Suppressor macrophage treated with lipopolysaccharide for 4 hours (primary cell): ENCODE results near the gene NRF1.

Source experiments
- DNase-seq: peaks from one replicate; pipeline ENCODE4 v3.0.0-alpha.2; 2020

NRF1 gene

GRCh38 chr7:129686063-129686462, 74.5 kb downstream of the NRF1 start:
- no peak for DNase-seq

GRCh38 chr7:129688503-129689222, 77.1 kb downstream of the NRF1 start:
- no peak for DNase-seq

GRCh38 chr7:129689995-129690581, 78.6 kb downstream of the NRF1 start:
- no peak for DNase-seq

GRCh38 chr7:129690701-129691100, 79.2 kb downstream of the NRF1 start:
- DNase-seq, result no peak

GRCh38 chr7:129698516-129699418, 87.2 kb downstream of the NRF1 start:
- DNase-seq, result no peak

- DNase-seq, result no peak
These were observed 90.8 kb downstream of the NRF1 start for GRCh38 chr7:129702316-129702715.

GRCh38 chr7:129702761-129703338, 91.3 kb downstream of the NRF1 start:
- no peak for DNase-seq

GRCh38 chr7:129703751-129704150, 92.2 kb downstream of the NRF1 start:
- DNase-seq, result no peak

GRCh38 chr7:129707910-129708499, 96.5 kb downstream of the NRF1 start:
- DNase-seq, result no peak

GRCh38 chr7:129713544-129713943, 102.0 kb downstream of the NRF1 start:
- no peak for DNase-seq

GRCh38 chr7:129714514-129715063, 103.1 kb downstream of the NRF1 start:
- no peak for DNase-seq

- DNase-seq, result peak; percentile 29
These were observed 108.6 kb downstream of the NRF1 start for GRCh38 chr7:129719980-129720732.

- peak; percentile 58 for DNase-seq
These were observed 109.5 kb downstream of the NRF1 start for GRCh38 chr7:129721068-129721467.

GRCh38 chr7:129723679-129724078, 112.2 kb downstream of the NRF1 start:
- no peak for DNase-seq

- no peak for DNase-seq
These were observed 113.3 kb downstream of the NRF1 start for GRCh38 chr7:129724796-129725195.

- no peak for DNase-seq
These were observed 117.5 kb downstream of the NRF1 start for GRCh38 chr7:129728875-129729467.

GRCh38 chr7:129729511-129729910, 118.0 kb downstream of the NRF1 start:
- DNase-seq, result no peak

- no peak for DNase-seq
These were observed 118.6 kb downstream of the NRF1 start for GRCh38 chr7:129730159-129730558.

- no peak for DNase-seq
These were observed 122.9 kb downstream of the NRF1 start for GRCh38 chr7:129734400-129734799.

GRCh38 chr7:129739427-129739826, 127.9 kb downstream of the NRF1 start:
- peak; percentile 32 for DNase-seq
